Measurements from ENCODE around the gene IL12RB2.

IL12RB2 gene

GRCh38 chr1:67429528-67430357 is 122.1 kb downstream of the IL12RB2 start:
- Histone ChIP-seq H3K36me3 (ENCODE audit: control insufficient read depth, insufficient read depth, low read length) (peaks cover 18% of the 10 kb centered on the region), H3K27me3 (ENCODE audit: control insufficient read depth, insufficient read depth, low read length) (no peaks in the 10 kb centered on the region), H3K9me3 (ENCODE audit: control insufficient read depth, insufficient read depth, low read length) (no peaks in the 10 kb centered on the region), H3K4me1 (ENCODE audit: control insufficient read depth, insufficient read depth, low read length) (no peaks in the 10 kb centered on the region), H3K4me3 (ENCODE audit: low read depth, low read length) (peak overlapping the region; percentile 91), H3K9ac (ENCODE audit: low read depth, low read length) (peak overlapping the region; percentile 98)

- H3K9me3 ChIP-seq (ENCODE audit: control insufficient read depth, insufficient read depth, low read length), result no peaks in the 10 kb centered on the region
- no peaks in the 10 kb centered on the region for H3K4me1 ChIP-seq (ENCODE audit: control insufficient read depth, insufficient read depth, low read length)
- H3K4me3 ChIP-seq (ENCODE audit: low read depth, low read length), result peak within 1 kb of the TSS; percentile 91
- H3K27me3 ChIP-seq (ENCODE audit: control insufficient read depth, insufficient read depth, low read length), result no peaks in the 10 kb centered on the region
- H3K9ac ChIP-seq (ENCODE audit: low read depth, low read length), result peak within 1 kb of the TSS; percentile 98
- H3K36me3 ChIP-seq (ENCODE audit: control insufficient read depth, insufficient read depth, low read length), result peaks cover 14% of the 10 kb centered on the region
Observed at GRCh38 chr1:67430358-67431155, 122.9 kb downstream of the IL12RB2 start, which contains the start of gene SERBP1. SERBP1 (minus strand) TSS chr1:67430402; CDS start chr1:67430300, 102 bp downstream.

- Histone ChIP-seq H3K27me3 (ENCODE audit: control insufficient read depth, insufficient read depth, low read length) (no peaks in the 10 kb centered on the region), H3K4me3 (ENCODE audit: low read depth, low read length) (peak overlapping the region; percentile 91), H3K36me3 (ENCODE audit: control insufficient read depth, insufficient read depth, low read length) (peaks cover 7% of the 10 kb centered on the region), H3K4me1 (ENCODE audit: control insufficient read depth, insufficient read depth, low read length) (no peaks in the 10 kb centered on the region), H3K9me3 (ENCODE audit: control insufficient read depth, insufficient read depth, low read length) (no peaks in the 10 kb centered on the region), H3K9ac (ENCODE audit: low read depth, low read length) (peak overlapping the region; percentile 77)
Observed at GRCh38 chr1:67431156-67431765, 123.6 kb downstream of the IL12RB2 start.

- Histone ChIP-seq H3K4me1 (ENCODE audit: control insufficient read depth, insufficient read depth, low read length) (no peaks in the 10 kb centered on the region), H3K4me3 (ENCODE audit: low read depth, low read length) (peak overlapping the region; percentile 91), H3K9ac (ENCODE audit: low read depth, low read length) (no peak overlapping the region), H3K36me3 (ENCODE audit: control insufficient read depth, insufficient read depth, low read length) (peaks cover 7% of the 10 kb centered on the region), H3K9me3 (ENCODE audit: control insufficient read depth, insufficient read depth, low read length) (no peaks in the 10 kb centered on the region), H3K27me3 (ENCODE audit: control insufficient read depth, insufficient read depth, low read length) (no peaks in the 10 kb centered on the region)
Observed at GRCh38 chr1:67431869-67432578, 124.4 kb downstream of the IL12RB2 start.

GRCh38 chr1:67432745-67433144 is 125.1 kb downstream of the IL12RB2 start:
- Histone ChIP-seq H3K4me3 (ENCODE audit: low read depth, low read length) (no peak overlapping the region), H3K9ac (ENCODE audit: low read depth, low read length) (no peak overlapping the region), H3K9me3 (ENCODE audit: control insufficient read depth, insufficient read depth, low read length) (no peaks in the 10 kb centered on the region), H3K27me3 (ENCODE audit: control insufficient read depth, insufficient read depth, low read length) (no peaks in the 10 kb centered on the region), H3K4me1 (ENCODE audit: control insufficient read depth, insufficient read depth, low read length) (no peaks in the 10 kb centered on the region), H3K36me3 (ENCODE audit: control insufficient read depth, insufficient read depth, low read length) (peaks cover 7% of the 10 kb centered on the region)

GRCh38 chr1:67433837-67434236 is 126.2 kb downstream of the IL12RB2 start:
- no peaks in the 10 kb centered on the region for H3K27me3 ChIP-seq (ENCODE audit: control insufficient read depth, insufficient read depth, low read length)
- peaks cover 7% of the 10 kb centered on the region for H3K36me3 ChIP-seq (ENCODE audit: control insufficient read depth, insufficient read depth, low read length)
- no peaks in the 10 kb centered on the region for H3K9me3 ChIP-seq (ENCODE audit: control insufficient read depth, insufficient read depth, low read length)
- H3K9ac ChIP-seq (ENCODE audit: low read depth, low read length), result no peak overlapping the region
- H3K4me1 ChIP-seq (ENCODE audit: control insufficient read depth, insufficient read depth, low read length), result no peaks in the 10 kb centered on the region
- H3K4me3 ChIP-seq (ENCODE audit: low read depth, low read length), result no peak overlapping the region

- H3K9ac ChIP-seq (ENCODE audit: low read depth, low read length), result no peak overlapping the region
Observed at GRCh38 chr1:67434491-67434890, 126.8 kb downstream of the IL12RB2 start.

GRCh38 chr1:67436511-67437055 is 128.9 kb downstream of the IL12RB2 start:
- no peak overlapping the region for H3K4me3 ChIP-seq (ENCODE audit: low read depth, low read length)
- no peaks in the 10 kb centered on the region for H3K36me3 ChIP-seq (ENCODE audit: control insufficient read depth, insufficient read depth, low read length)
- H3K27me3 ChIP-seq (ENCODE audit: control insufficient read depth, insufficient read depth, low read length), result no peaks in the 10 kb centered on the region
- no peak overlapping the region for H3K9ac ChIP-seq (ENCODE audit: low read depth, low read length)
- H3K9me3 ChIP-seq (ENCODE audit: control insufficient read depth, insufficient read depth, low read length), result no peaks in the 10 kb centered on the region
- no peaks in the 10 kb centered on the region for H3K4me1 ChIP-seq (ENCODE audit: control insufficient read depth, insufficient read depth, low read length)

More at GRCh38 chr1:67434491-67434890, 126.8 kb downstream of the IL12RB2 start:
- H3K4me1 ChIP-seq (ENCODE audit: control insufficient read depth, insufficient read depth, low read length), result no peaks in the 10 kb centered on the region
- H3K4me3 ChIP-seq (ENCODE audit: low read depth, low read length), result no peak overlapping the region
- H3K9me3 ChIP-seq (ENCODE audit: control insufficient read depth, insufficient read depth, low read length), result no peaks in the 10 kb centered on the region
- H3K27me3 ChIP-seq (ENCODE audit: control insufficient read depth, insufficient read depth, low read length), result no peaks in the 10 kb centered on the region
- peaks cover 1% of the 10 kb centered on the region for H3K36me3 ChIP-seq (ENCODE audit: control insufficient read depth, insufficient read depth, low read length)

- no peaks in the 10 kb centered on the region for H3K27me3 ChIP-seq (ENCODE audit: control insufficient read depth, insufficient read depth, low read length)
- no peaks in the 10 kb centered on the region for H3K9me3 ChIP-seq (ENCODE audit: control insufficient read depth, insufficient read depth, low read length)
- no peak overlapping the region for H3K4me3 ChIP-seq (ENCODE audit: low read depth, low read length)
- H3K9ac ChIP-seq (ENCODE audit: low read depth, low read length), result no peak overlapping the region
- H3K4me1 ChIP-seq (ENCODE audit: control insufficient read depth, insufficient read depth, low read length), result no peaks in the 10 kb centered on the region
- no peaks in the 10 kb centered on the region for H3K36me3 ChIP-seq (ENCODE audit: control insufficient read depth, insufficient read depth, low read length)
Observed at GRCh38 chr1:67437961-67438360, 130.3 kb downstream of the IL12RB2 start.

GRCh38 chr1:67439277-67440029 is 131.8 kb downstream of the IL12RB2 start:
- Histone ChIP-seq H3K4me3 (ENCODE audit: low read depth, low read length) (no peak overlapping the region), H3K36me3 (ENCODE audit: control insufficient read depth, insufficient read depth, low read length) (no peaks in the 10 kb centered on the region), H3K9ac (ENCODE audit: low read depth, low read length) (no peak overlapping the region), H3K27me3 (ENCODE audit: control insufficient read depth, insufficient read depth, low read length) (no peaks in the 10 kb centered on the region), H3K9me3 (ENCODE audit: control insufficient read depth, insufficient read depth, low read length) (no peaks in the 10 kb centered on the region), H3K4me1 (ENCODE audit: control insufficient read depth, insufficient read depth, low read length) (no peaks in the 10 kb centered on the region)
